Erythroblast (primary cell): ENCODE results near the gene NFS1.

Source experiments
- GATA1 ChIP-seq: IDR thresholded peaks from 2 replicates; pipeline ENCODE4 v1.6.1; 2011; ENCODE audit warnings: low read depth, mild to moderate bottlenecking, control low read depth, low read length, moderate library complexity
- POLR2A ChIP-seq: IDR thresholded peaks from 2 replicates; pipeline ENCODE4 v1.6.1; 2011; ENCODE audit warnings: mild to moderate bottlenecking, low read length

DNA sequence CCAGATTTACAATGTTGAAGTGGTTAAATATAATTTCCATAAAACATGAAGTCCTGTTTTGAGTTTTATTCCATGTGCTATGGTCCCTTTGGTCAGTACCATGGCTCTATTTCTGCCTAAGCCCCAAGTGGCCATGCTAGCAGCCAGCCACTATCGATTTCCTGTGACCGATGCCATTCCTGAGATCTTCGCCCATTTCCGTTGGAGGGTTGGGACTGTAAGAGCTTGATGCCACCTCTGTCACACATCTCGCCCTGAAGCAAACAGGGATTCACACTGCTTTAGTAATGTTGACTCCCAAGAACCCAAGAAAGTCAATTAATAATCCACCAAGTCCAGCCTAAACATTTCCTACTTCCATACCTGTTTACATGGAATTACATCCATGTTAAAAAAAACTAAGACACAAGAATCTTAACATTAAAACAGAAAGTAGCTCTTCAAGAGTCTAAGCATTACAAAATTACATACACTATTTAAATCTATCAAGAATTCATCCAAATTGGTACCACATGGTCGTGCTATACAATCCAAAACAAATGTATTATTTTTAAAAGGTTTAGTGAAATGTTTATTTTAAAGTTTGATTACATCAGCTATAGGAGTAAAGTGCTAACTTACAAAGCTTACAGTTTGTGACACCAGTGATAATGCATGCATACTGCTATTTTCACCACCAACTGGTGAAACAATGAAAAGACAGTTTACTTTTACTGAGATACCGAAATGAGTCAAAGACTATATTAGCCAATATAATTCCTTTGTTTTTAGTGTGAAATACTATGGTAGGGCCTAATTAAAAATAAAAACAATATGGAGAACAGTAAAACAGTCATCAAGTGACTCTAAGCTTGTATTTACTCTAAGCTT is 40.4 kb upstream of the NFS1 start:
- TF ChIP-seq POLR2A: peak; percentile 20
- no peak for TF ChIP-seq GATA1
